ENCODE results near the gene ME1.

GRCh38 chr6:83216806-83217205 is 214.0 kb downstream of the ME1 start:
- TF ChIP-seq EP300 (IDR thresholded peaks at IDR 0.05) (no peak), CTCF (IDR thresholded peaks at IDR 0.05) (no peak), POLR2A (IDR thresholded peaks at IDR 0.05) (no peak)

Data from stomach (tissue), 4 donors.